IMR-90 (cell line): ENCODE results near the gene BRIP1. TPM values are rescaled to one million over a fixed set of nuclear protein-coding genes. Genes with fewer than 3 reads are reported as not detected.

Experiments used
- ATAC-seq: fragments of 200-7000 bp; cut with Tn5 transposase; 2 replicates; pipeline ENCODE4 v1.9.1; 2020; ENCODE audit warnings: low read depth, mild to moderate bottlenecking, moderate library complexity
- BruUV-seq: library from RNA; stranded (reverse); fragments of 400-500 nt; replicated peaks from 2 replicates; lab custom pipeline; 2021; lab: Mats Ljungman, UMichigan
- CTCF ChIA-PET: fragments of 300-600 bp; formaldehyde crosslinking; extraction: SDS; loops from one replicate; lab custom pipeline; 2021; ENCODE audit warnings: antibody characterized with exemption; lab: Yijun Ruan, JAX
- POLR2A ChIA-PET: fragments of 300-600 bp; sonication (Branson Sonifier 250); formaldehyde crosslinking; loops from one replicate; lab custom pipeline; 2022; ENCODE audit warnings: antibody characterized with exemption; ENCODE audit not compliant: unreplicated experiment; lab: Charles Lee
- DNase-seq: peaks from one replicate; pipeline ENCODE4 v3.0.0; 2013
- H2AFZ ChIP-seq: replicated peaks from 2 replicates; pipeline ENCODE3; 2013; ENCODE audit warnings: low read length, mild to moderate bottlenecking; ENCODE audit not compliant: poor library complexity
- H2AK5ac ChIP-seq: 2 replicates; pipeline ENCODE4 v1.6.1; 2013; ENCODE audit warnings: low read depth, low read length, inconsistent platforms
- H2AK9ac ChIP-seq: replicated peaks from 2 replicates; pipeline ENCODE3; 2013; ENCODE audit warnings: mild to moderate bottlenecking, low read depth, low read length, moderate library complexity; ENCODE audit not compliant: poor library complexity
- H2BK120ac ChIP-seq: 2 replicates; pipeline ENCODE4 v1.6.1; 2013; ENCODE audit warnings: low read depth, low read length, inconsistent platforms
- H2BK15ac ChIP-seq: 3 replicates; pipeline ENCODE4 v1.6.1; 2013; ENCODE audit warnings: low read depth, low read length, inconsistent platforms
- H2BK20ac ChIP-seq: 2 replicates; pipeline ENCODE4 v1.6.1; 2013; ENCODE audit warnings: low read depth, mild to moderate bottlenecking, inconsistent platforms, low read length, moderate library complexity
- H2BK5ac ChIP-seq: 2 replicates; pipeline ENCODE4 v1.6.1; 2013; ENCODE audit warnings: mild to moderate bottlenecking, low read depth, low read length, inconsistent platforms; ENCODE audit not compliant: poor library complexity, severe bottlenecking
- H3K14ac ChIP-seq: replicated peaks from 2 replicates; pipeline ENCODE4 v1.6.1; 2013; ENCODE audit warnings: low read depth, low read length, inconsistent platforms
- H3K18ac ChIP-seq: 2 replicates; pipeline ENCODE4 v1.6.1; 2013; ENCODE audit warnings: low read depth, low read length, control low read depth
- H3K23ac ChIP-seq: 2 replicates; pipeline ENCODE4 v1.6.1; 2013; ENCODE audit warnings: low read depth, low read length, inconsistent platforms
- H3K27ac ChIP-seq: 2 replicates; pipeline ENCODE4 v1.5.1; 2013; ENCODE audit warnings: mild to moderate bottlenecking, control low read depth, low read length; ENCODE audit not compliant: insufficient read depth
- H3K27me3 ChIP-seq: 2 replicates; pipeline ENCODE4 v1.6.1; 2013; ENCODE audit warnings: low read length; ENCODE audit not compliant: control insufficient read depth, insufficient read depth
- H3K36me3 ChIP-seq: 2 replicates; pipeline ENCODE4 v1.6.1; 2013; ENCODE audit warnings: low read length, mixed read lengths; ENCODE audit not compliant: control insufficient read depth, insufficient read depth
- H3K4ac ChIP-seq: 2 replicates; pipeline ENCODE4 v1.6.1; 2013; ENCODE audit warnings: low read depth, low read length, inconsistent platforms
- H3K4me1 ChIP-seq: 2 replicates; pipeline ENCODE4 v1.6.1; 2013; ENCODE audit warnings: low read length, mixed read lengths; ENCODE audit not compliant: control insufficient read depth, insufficient read depth
- H3K4me2 ChIP-seq: 2 replicates; pipeline ENCODE4 v1.6.1; 2013; ENCODE audit warnings: low read depth, mild to moderate bottlenecking, control low read depth, low read length, moderate library complexity
- H3K4me3 ChIP-seq: 2 replicates; pipeline ENCODE4 v1.5.1; 2013; ENCODE audit warnings: low read depth, mild to moderate bottlenecking, control low read depth, low read length, moderate library complexity; ENCODE audit not compliant: insufficient read depth
- H3K56ac ChIP-seq: 2 replicates; pipeline ENCODE4 v1.6.1; 2013; ENCODE audit warnings: low read length, inconsistent platforms; ENCODE audit not compliant: insufficient read depth; ENCODE audit errors: extremely low read depth
- H3K79me1 ChIP-seq, 2 experiments: 2 replicates each; pipeline ENCODE4 v1.6.1; 2013; ENCODE audit warnings: low read length in 2 of 2, inconsistent platforms in 1 of 2, low read depth in 1 of 2
- H3K9ac ChIP-seq: 2 replicates; pipeline ENCODE4 v1.6.1; 2013; ENCODE audit warnings: low read depth, low read length, control low read depth
- H3K9me1 ChIP-seq: 2 replicates; pipeline ENCODE4 v1.6.1; 2013; ENCODE audit warnings: low read length, inconsistent platforms; ENCODE audit not compliant: insufficient read depth
- H3K9me3 ChIP-seq: 2 replicates; pipeline ENCODE4 v1.6.1; 2013; ENCODE audit warnings: low read length; ENCODE audit not compliant: control insufficient read depth, insufficient read depth
- H4K20me1 ChIP-seq: 2 replicates; pipeline ENCODE4 v1.6.1; 2013; ENCODE audit warnings: low read length, inconsistent platforms; ENCODE audit not compliant: insufficient read depth
- H4K5ac ChIP-seq: 2 replicates; pipeline ENCODE4 v1.6.1; 2013; ENCODE audit warnings: mild to moderate bottlenecking, low read depth, low read length, control low read depth
- H4K8ac ChIP-seq, 2 experiments: 2 replicates each; pipeline ENCODE4 v1.6.1; 2013; ENCODE audit warnings: low read depth in 2 of 2, low read length in 2 of 2, control low read depth in 1 of 2, inconsistent platforms in 1 of 2
- H4K91ac ChIP-seq: 2 replicates; pipeline ENCODE4 v1.6.1; 2013; ENCODE audit warnings: low read depth, low read length, inconsistent platforms; ENCODE audit not compliant: insufficient read depth
- CEBPB ChIP-seq: IDR thresholded peaks from 2 replicates; pipeline ENCODE4 v1.6.1; 2012; ENCODE audit warnings: low read depth, low read length, improper control_type of control experiment
- ELK1 ChIP-seq: fragments of 150-350 bp; IDR thresholded peaks from 2 replicates; pipeline ENCODE4 v1.6.1; 2016; ENCODE audit warnings: low read depth, mild to moderate bottlenecking, low read length, moderate library complexity, borderline replicate concordance
- FOS ChIP-seq: fragments of 150-350 bp; IDR thresholded peaks from 2 replicates; pipeline ENCODE4 v1.6.1; 2016; ENCODE audit warnings: low read depth, low read length
- MAFK ChIP-seq: IDR thresholded peaks from 2 replicates; pipeline ENCODE4 v1.6.1; 2012; ENCODE audit warnings: low read depth, low read length, improper control_type of control experiment
- MAZ ChIP-seq: IDR thresholded peaks from 2 replicates; pipeline ENCODE4 v1.6.1; 2012; ENCODE audit warnings: low read depth, mild to moderate bottlenecking, low read length, improper control_type of control experiment, moderate library complexity, borderline replicate concordance
- MXI1 ChIP-seq: IDR thresholded peaks from 2 replicates; pipeline ENCODE4 v1.6.1; 2012; ENCODE audit warnings: low read depth, mild to moderate bottlenecking, low read length, moderate library complexity, borderline replicate concordance
- RAD21 ChIP-seq: IDR thresholded peaks from 2 replicates; pipeline ENCODE4 v1.6.1; 2012; ENCODE audit warnings: low read length, improper control_type of control experiment
- RCOR1 ChIP-seq: IDR thresholded peaks from 2 replicates; pipeline ENCODE4 v1.6.1; 2012; ENCODE audit warnings: mild to moderate bottlenecking, low read length, improper control_type of control experiment; ENCODE audit not compliant: insufficient replicate concordance
- RFX5 ChIP-seq: IDR thresholded peaks from 2 replicates; pipeline ENCODE4 v1.8.0; 2012; ENCODE audit warnings: low read depth, mild to moderate bottlenecking, low read length, moderate library complexity
- SMC3 ChIP-seq: fragments of 150-350 bp; IDR thresholded peaks from 2 replicates; pipeline ENCODE4 v1.6.1; 2016; ENCODE audit warnings: low read depth, mild to moderate bottlenecking, antibody characterized with exemption, low read length, moderate library complexity
- USF2 ChIP-seq: fragments of 150-350 bp; IDR thresholded peaks from 2 replicates; pipeline ENCODE4 v1.6.1; 2017; ENCODE audit warnings: mild to moderate bottlenecking, antibody characterized with exemption, low read length, low read depth
- WGBS, 2 experiments: methylation state at CpG; one replicate each; pipeline versions ENCODE4 v1.1.5 to v1.1.7; 2013; ENCODE audit warnings: missing lambda C conversion rate in 2 of 2; ENCODE audit not compliant: insufficient read length in 1 of 2; ENCODE audit errors: extremely low coverage in 2 of 2; 5-methylcytosine and 5-hydroxymethylcytosine counted together
- dilution Hi-C: fragments of 300-500 bp; cut with HindIII; formaldehyde crosslinking; loops from one replicate; pipeline ENCODE4 v1.14.3; 2018; ENCODE audit warnings: low sequenced_read_pairs; ENCODE audit not compliant: unreplicated experiment
- in situ Hi-C: fragments of 300-500 bp; cut with MboI; formaldehyde crosslinking; loops from 3 replicates; pipeline ENCODE4 v1.14.3; 2019; ENCODE audit warnings: low sequenced_read_pairs, inconsistent platforms, mixed read lengths
- intact Hi-C: fragments of 100-400 bp; cut with micrococcal nuclease; formaldehyde crosslinking; loops from 2 replicates; pipeline ENCODE4 v1.10.0; 2022
- polyA plus RNA-seq, 3 experiments: library from polyadenylated mRNA; depleted of rRNA; stranded (reverse); fragments of >200 nt; gene quantifications; 2 replicates each; pipeline ENCODE4 v1.2.3, GENCODE V29; 2012; ENCODE audit warnings: low replicate concordance in 1 of 3
- total RNA-seq: library from RNA; depleted of rRNA; stranded (reverse); fragments of >200 nt; gene quantifications from 2 replicates; pipeline ENCODE4 v1.2.3, GENCODE V29; 2012

BRIP1 gene
- total and polyA plus RNA-seq, 2 of the 4 experiments (the other 2 are of a cell fraction): 6.1 to 19.7 TPM

DNA sequence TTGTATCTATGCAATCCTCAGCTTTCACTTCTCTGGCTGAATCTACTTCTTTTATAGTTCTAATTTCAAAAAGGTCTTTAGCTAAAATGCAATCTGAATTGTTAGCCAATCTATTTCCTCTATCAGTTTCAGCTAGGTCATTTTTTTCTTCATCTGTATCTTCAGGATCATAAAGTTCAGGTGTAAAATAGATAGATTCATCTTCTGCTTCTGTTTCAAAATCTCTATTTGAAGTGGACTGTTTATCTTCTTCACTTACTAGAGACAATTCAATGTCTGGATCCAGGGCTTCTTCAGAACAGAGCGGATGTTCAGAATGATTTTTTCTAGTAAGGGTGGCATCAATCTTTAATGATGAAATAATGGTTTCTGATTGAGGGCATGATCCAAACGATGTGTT is 179.9 kb downstream of the BRIP1 start:
- Histone ChIP-seq H3K4me1 (no peaks in the 10 kb centered on the region), H3K79me1 (0 out of 4 replicates have a peak, but pooled peaks cover 0 to 6% of the 10 kb centered on the region in 2 experiments), H4K8ac (no peak overlapping the region), H2BK15ac (no peak overlapping the region), H2BK120ac (no peak overlapping the region), H2AK5ac (no peak overlapping the region), H3K4me3 (no peak overlapping the region), H3K36me3 (no peaks in the 10 kb centered on the region), H3K27ac (no peak overlapping the region), H3K9me3 (no peaks in the 10 kb centered on the region), H3K14ac (no peak overlapping the region), H3K18ac (no peak overlapping the region), H3K9me1 (no peaks in the 10 kb centered on the region), H2AK9ac (no peak overlapping the region), H4K91ac (no peak overlapping the region), H3K23ac (no peak overlapping the region), H4K5ac (no peak overlapping the region), H3K56ac (no peak overlapping the region), H2AFZ (no peak overlapping the region), H2BK5ac (no peak overlapping the region), H2BK20ac (no peak overlapping the region), H3K9ac (no peak overlapping the region), H4K20me1 (no peaks in the 10 kb centered on the region), H3K4ac (no peak overlapping the region), H3K4me2 (no peak overlapping the region), H3K27me3 (no peaks in the 10 kb centered on the region)
- ATAC-seq (no peak), DNase-seq (no peak)
- ChIA-PET POLR2A (no interaction called here), CTCF (no interaction called here)
- in situ Hi-C loops (no loop called here), dilution Hi-C loops (no loop called here), intact Hi-C loops (no loop called here)
- TF ChIP-seq RFX5 (no peak), MAZ (no peak), FOS (no peak), MAFK (no peak), USF2 (no peak), ELK1 (no peak), RCOR1 (no peak), RAD21 (no peak), SMC3 (no peak), CEBPB (no peak), MXI1 (no peak)
- BruUV-seq: no TSS peak
- no CpG with 5 or more reads among the region's 2 CpGs for WGBS, 2 experiments
